Measurements from ENCODE around the gene AAK1. TPM values are rescaled to one million over a fixed set of nuclear protein-coding genes. Genes with fewer than 3 reads are reported as not detected.

The AAK1 gene
- total RNA-seq, 1 donor from 2014 or later = 108 TPM

DNA sequence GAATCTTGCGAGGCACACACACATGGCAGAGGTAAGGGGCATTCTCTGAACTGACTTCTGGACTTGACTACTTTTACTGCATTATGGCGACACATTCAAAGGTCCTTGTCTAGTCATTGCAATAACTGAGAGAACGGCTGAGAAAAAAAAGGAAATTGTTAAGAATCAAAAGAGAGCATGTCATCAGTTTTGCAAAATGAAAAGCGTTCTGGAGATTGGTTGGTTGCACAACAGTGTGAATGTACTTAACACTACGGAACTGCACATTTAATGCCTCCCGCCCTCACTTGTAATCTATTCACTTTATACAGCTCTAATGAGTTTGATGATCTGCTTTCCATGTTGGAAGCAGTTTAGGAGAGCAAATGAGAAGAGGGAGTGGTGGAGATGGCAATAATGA is 137.8 kb downstream of the AAK1 start:
- DNase-seq (ENCODE audit: low read depth) = no peak
- peaks cover 32% of the 10 kb centered on the region for H3K36me3 ChIP-seq (ENCODE audit: insufficient read depth, low read length)
- H3K4me2 ChIP-seq (ENCODE audit: low read length) = no peak overlapping the region
- no peaks in the 10 kb centered on the region for H3K79me2 ChIP-seq (ENCODE audit: insufficient read depth, low read length)
- Mint-ChIP-seq H3K27me3 (ENCODE audit: low read depth, unreplicated experiment) (no peaks in the 10 kb centered on the region), H3K4me1 (ENCODE audit: low read depth, unreplicated experiment) (peaks cover 5% of the 10 kb centered on the region), H3K9me3 (ENCODE audit: unreplicated experiment) (no peaks in the 10 kb centered on the region), H3K4me3 (ENCODE audit: unreplicated experiment) (no peak overlapping the region), H3K27ac (ENCODE audit: unreplicated experiment) (no peak overlapping the region), H3K36me3 (ENCODE audit: low read depth, unreplicated experiment) (peaks cover 19% of the 10 kb centered on the region)
- H3K9me3 ChIP-seq (ENCODE audit: insufficient read depth, low read depth, low read length) = no peaks in the 10 kb centered on the region
- no peak for TF ChIP-seq EZH2 (IDR thresholded peaks at IDR 0.05; ENCODE audit: insufficient read depth, low read length)
- TF ChIP-seq, protein P1, sequence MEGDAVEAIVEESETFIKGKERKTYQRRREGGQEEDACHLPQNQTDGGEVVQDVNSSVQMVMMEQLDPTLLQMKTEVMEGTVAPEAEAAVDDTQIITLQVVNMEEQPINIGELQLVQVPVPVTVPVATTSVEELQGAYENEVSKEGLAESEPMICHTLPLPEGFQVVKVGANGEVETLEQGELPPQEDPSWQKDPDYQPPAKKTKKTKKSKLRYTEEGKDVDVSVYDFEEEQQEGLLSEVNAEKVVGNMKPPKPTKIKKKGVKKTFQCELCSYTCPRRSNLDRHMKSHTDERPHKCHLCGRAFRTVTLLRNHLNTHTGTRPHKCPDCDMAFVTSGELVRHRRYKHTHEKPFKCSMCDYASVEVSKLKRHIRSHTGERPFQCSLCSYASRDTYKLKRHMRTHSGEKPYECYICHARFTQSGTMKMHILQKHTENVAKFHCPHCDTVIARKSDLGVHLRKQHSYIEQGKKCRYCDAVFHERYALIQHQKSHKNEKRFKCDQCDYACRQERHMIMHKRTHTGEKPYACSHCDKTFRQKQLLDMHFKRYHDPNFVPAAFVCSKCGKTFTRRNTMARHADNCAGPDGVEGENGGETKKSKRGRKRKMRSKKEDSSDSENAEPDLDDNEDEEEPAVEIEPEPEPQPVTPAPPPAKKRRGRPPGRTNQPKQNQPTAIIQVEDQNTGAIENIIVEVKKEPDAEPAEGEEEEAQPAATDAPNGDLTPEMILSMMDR (IDR thresholded peaks at IDR 0.05; ENCODE audit: insufficient read depth, low read depth, low read length) = no peak
- H3K4me3 ChIP-seq (ENCODE audit: insufficient read depth, low read depth, low read length) = no peak overlapping the region
- peaks cover 16% of the 10 kb centered on the region for H4K20me1 ChIP-seq (ENCODE audit: insufficient read depth, low read length)
- no peaks in the 10 kb centered on the region for H3K4me1 ChIP-seq (ENCODE audit: insufficient read depth, low read length)
- no peak overlapping the region for H3K9ac ChIP-seq (ENCODE audit: low read length)
- no peak for FAIRE-seq
- no peak overlapping the region for H3K27ac ChIP-seq (ENCODE audit: low read depth, low read length)
- no peak overlapping the region for H2AFZ ChIP-seq (ENCODE audit: low read depth, low read length)
- no peaks in the 10 kb centered on the region for H3K27me3 ChIP-seq (ENCODE audit: insufficient read depth, low read length)

DNA sequence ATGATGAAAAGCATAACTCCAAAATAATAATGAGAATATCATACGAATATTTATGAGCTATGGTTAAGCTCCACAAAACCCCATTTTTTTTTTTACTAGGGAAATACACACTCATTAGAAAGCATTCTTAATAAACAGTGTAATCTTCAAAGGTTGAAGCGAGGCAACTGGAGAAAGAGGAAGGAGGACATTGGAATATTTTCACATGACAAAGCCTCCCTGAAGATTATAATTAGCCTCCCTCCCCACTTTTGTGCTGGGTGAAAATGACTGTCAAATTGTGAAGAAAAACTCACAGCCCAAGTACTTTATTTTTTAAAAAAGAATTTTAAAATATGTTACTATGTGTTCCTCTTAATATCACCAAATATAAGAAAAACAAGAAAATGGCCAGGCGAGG is 142.2 kb downstream of the AAK1 start:
- Mint-ChIP-seq H3K4me3 (ENCODE audit: unreplicated experiment) (no peak overlapping the region), H3K9me3 (ENCODE audit: unreplicated experiment) (no peaks in the 10 kb centered on the region), H3K27ac (ENCODE audit: unreplicated experiment) (no peak overlapping the region), H3K4me1 (ENCODE audit: low read depth, unreplicated experiment) (no peaks in the 10 kb centered on the region), H3K27me3 (ENCODE audit: low read depth, unreplicated experiment) (no peaks in the 10 kb centered on the region), H3K36me3 (ENCODE audit: low read depth, unreplicated experiment) (peaks cover 4% of the 10 kb centered on the region)
- H3K9me3 ChIP-seq (ENCODE audit: insufficient read depth, low read depth, low read length) = no peaks in the 10 kb centered on the region
- H3K4me2 ChIP-seq (ENCODE audit: low read length) = no peak overlapping the region
- no peak overlapping the region for H3K4me3 ChIP-seq (ENCODE audit: insufficient read depth, low read depth, low read length)
- no peaks in the 10 kb centered on the region for H3K79me2 ChIP-seq (ENCODE audit: insufficient read depth, low read length)
- peaks cover 6% of the 10 kb centered on the region for H4K20me1 ChIP-seq (ENCODE audit: insufficient read depth, low read length)
- no peaks in the 10 kb centered on the region for H3K27me3 ChIP-seq (ENCODE audit: insufficient read depth, low read length)
- peaks cover 19% of the 10 kb centered on the region for H3K36me3 ChIP-seq (ENCODE audit: insufficient read depth, low read length)
- no peak overlapping the region for H2AFZ ChIP-seq (ENCODE audit: low read depth, low read length)
- H3K4me1 ChIP-seq (ENCODE audit: insufficient read depth, low read length) = no peaks in the 10 kb centered on the region
- DNase-seq (ENCODE audit: low read depth) (no peak), FAIRE-seq (no peak)
- H3K9ac ChIP-seq (ENCODE audit: low read length) = no peak overlapping the region
- no peak for TF ChIP-seq EZH2 (IDR thresholded peaks at IDR 0.05; ENCODE audit: insufficient read depth, low read length)
- TF ChIP-seq, protein P1 (IDR thresholded peaks at IDR 0.05; ENCODE audit: insufficient read depth, low read depth, low read length) = no peak
- no peak overlapping the region for H3K27ac ChIP-seq (ENCODE audit: low read depth, low read length)

DNA sequence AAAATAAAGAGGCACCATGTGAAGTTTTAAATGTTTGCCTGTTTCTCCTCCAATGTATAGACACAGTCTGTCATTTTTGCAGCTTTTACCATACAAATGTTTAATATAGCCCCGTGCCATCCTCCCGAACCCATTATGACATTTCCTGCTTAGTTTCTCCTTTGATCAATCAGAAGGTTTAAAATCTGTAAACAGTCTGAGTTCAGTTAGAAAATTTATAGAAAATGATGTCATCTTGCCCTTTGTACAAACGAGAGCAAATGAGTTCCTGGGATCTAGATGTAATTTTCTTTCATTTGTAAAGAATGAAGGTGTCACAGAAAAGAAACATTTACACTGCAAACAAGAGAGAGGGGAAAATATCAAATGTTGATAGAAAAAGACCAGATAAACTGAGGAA is 143.6 kb downstream of the AAK1 start:
- Histone ChIP-seq H4K20me1 (ENCODE audit: insufficient read depth, low read length) (no peaks in the 10 kb centered on the region), H2AFZ (ENCODE audit: low read depth, low read length) (no peak overlapping the region), H3K9me3 (ENCODE audit: insufficient read depth, low read depth, low read length) (no peaks in the 10 kb centered on the region), H3K4me1 (ENCODE audit: insufficient read depth, low read length) (no peaks in the 10 kb centered on the region), H3K4me3 (ENCODE audit: insufficient read depth, low read depth, low read length) (no peak overlapping the region), H3K27me3 (ENCODE audit: insufficient read depth, low read length) (no peaks in the 10 kb centered on the region), H3K79me2 (ENCODE audit: insufficient read depth, low read length) (no peaks in the 10 kb centered on the region), H3K4me2 (ENCODE audit: low read length) (no peak overlapping the region), H3K27ac (ENCODE audit: low read depth, low read length) (no peak overlapping the region), H3K9ac (ENCODE audit: low read length) (no peak overlapping the region), H3K36me3 (ENCODE audit: insufficient read depth, low read length) (peaks cover 10% of the 10 kb centered on the region)
- Mint-ChIP-seq H3K9me3 (ENCODE audit: unreplicated experiment) (no peaks in the 10 kb centered on the region), H3K27ac (ENCODE audit: unreplicated experiment) (no peak overlapping the region), H3K27me3 (ENCODE audit: low read depth, unreplicated experiment) (no peaks in the 10 kb centered on the region), H3K36me3 (ENCODE audit: low read depth, unreplicated experiment) (peaks cover 4% of the 10 kb centered on the region), H3K4me3 (ENCODE audit: unreplicated experiment) (no peak overlapping the region), H3K4me1 (ENCODE audit: low read depth, unreplicated experiment) (no peaks in the 10 kb centered on the region)
- TF ChIP-seq, protein P1 (IDR thresholded peaks at IDR 0.05; ENCODE audit: insufficient read depth, low read depth, low read length) = no peak
- TF ChIP-seq EZH2 (IDR thresholded peaks at IDR 0.05; ENCODE audit: insufficient read depth, low read length) = no peak
- DNase-seq (ENCODE audit: low read depth) (no peak), FAIRE-seq (no peak)

Data from astrocyte (in vitro differentiated cells and primary cell).